ENCODE measurements around the gene RRAGC. TPM values are rescaled to one million over a fixed set of nuclear protein-coding genes. Genes with fewer than 3 reads are reported as not detected.
A peak's percentile ranks its signal among the peaks of the same experiment; 100 is the strongest.

RRAGC gene
- 10 to 100 TPM; 18.3 to 25.3 (median 20.4) TPM for total RNA-seq

GRCh38 chr1:38859561-38860453 is at the start of gene RRAGC:
Gene RRAGC, minus strand, starts transcription at chr1:38859772. Its CDS starts 126 bp downstream, at chr1:38859646.
- no peaks in the 10 kb centered on the region for H3K9me3 ChIP-seq
- peak in 2 of 3 donors; percentile 73 to 87 for TF ChIP-seq POLR2AphosphoS5 (IDR thresholded peaks at IDR 0.05)
- TF ChIP-seq POLR2A (IDR thresholded peaks at IDR 0.05), result peak in 1 of 2 donors; percentile 40
- no peak for TF ChIP-seq EP300 (IDR thresholded peaks at IDR 0.05)
- peak; percentile 100 for DNase-seq (ENCODE audit: low spot score in 2 of 2)
- H3K4me3 ChIP-seq, result peak within 1 kb of the TSS; percentile 100
- peaks cover 8% of the 10 kb centered on the region for H3K36me3 ChIP-seq
- no peaks in the 10 kb centered on the region for H3K27me3 ChIP-seq
- 2% methylated on average over 39 of the region's 70 CpGs for WGBS
- peaks cover 45% of the 10 kb centered on the region for H3K4me1 ChIP-seq
- H3K27ac ChIP-seq, result peak within 1 kb of the TSS; percentile 99

GRCh38 chr1:38908821-38909220 is 49.2 kb upstream of the RRAGC start:
- DNase-seq (ENCODE audit: low spot score in 2 of 2), result no peak
- no peak overlapping the region for H3K27ac ChIP-seq
- peaks cover 3% of the 10 kb centered on the region for H3K36me3 ChIP-seq
- H3K4me1 ChIP-seq, result no peaks in the 10 kb centered on the region
- no peaks in the 10 kb centered on the region for H3K9me3 ChIP-seq
- 88% methylated on average over 13 of the region's 13 CpGs for WGBS
- H3K4me3 ChIP-seq, result no peak overlapping the region
- H3K27me3 ChIP-seq, result no peaks in the 10 kb centered on the region
- no peak for TF ChIP-seq EP300 (IDR thresholded peaks at IDR 0.05)

- Histone ChIP-seq H3K27me3 (no peaks in the 10 kb centered on the region), H3K27ac (no peak overlapping the region), H3K9me3 (no peaks in the 10 kb centered on the region), H3K4me1 (no peaks in the 10 kb centered on the region), H3K4me3 (no peak overlapping the region), H3K36me3 (no peaks in the 10 kb centered on the region)
- TF ChIP-seq POLR2AphosphoS5 (IDR thresholded peaks at IDR 0.05) (no peak), POLR2A (IDR thresholded peaks at IDR 0.05) (no peak), EP300 (IDR thresholded peaks at IDR 0.05) (no peak), CTCF (IDR thresholded peaks at IDR 0.05) (no peak)
- WGBS, result 89% methylated on average over 2 of the region's 2 CpGs
- DNase-seq (ENCODE audit: low spot score in 2 of 2), result no peak
Observed at GRCh38 chr1:38905985-38906384, 46.4 kb upstream of the RRAGC start.

GRCh38 chr1:38899560-38899959 is 40.0 kb upstream of the RRAGC start:
- Histone ChIP-seq H3K27ac (no peak overlapping the region), H3K4me3 (no peak overlapping the region), H3K27me3 (no peaks in the 10 kb centered on the region), H3K4me1 (no peaks in the 10 kb centered on the region), H3K36me3 (no peaks in the 10 kb centered on the region), H3K9me3 (no peaks in the 10 kb centered on the region)
- DNase-seq (ENCODE audit: low spot score in 2 of 2), result no peak
- WGBS, result 81% methylated on average over 4 of the region's 4 CpGs
- TF ChIP-seq EP300 (IDR thresholded peaks at IDR 0.05), result no peak
- no peak for TF ChIP-seq POLR2AphosphoS5 (IDR thresholded peaks at IDR 0.05)
- TF ChIP-seq POLR2A (IDR thresholded peaks at IDR 0.05), result no peak
- TF ChIP-seq CTCF (IDR thresholded peaks at IDR 0.05), result no peak

GRCh38 chr1:38898653-38899230 is 39.2 kb upstream of the RRAGC start:
- Histone ChIP-seq H3K9me3 (no peaks in the 10 kb centered on the region), H3K27me3 (no peaks in the 10 kb centered on the region), H3K36me3 (peaks cover 2% of the 10 kb centered on the region), H3K27ac (no peak overlapping the region), H3K4me1 (no peaks in the 10 kb centered on the region), H3K4me3 (no peak overlapping the region)
- TF ChIP-seq POLR2A (IDR thresholded peaks at IDR 0.05), result no peak
- no peak for TF ChIP-seq EP300 (IDR thresholded peaks at IDR 0.05)
- no peak for TF ChIP-seq CTCF (IDR thresholded peaks at IDR 0.05)
- no peak for TF ChIP-seq POLR2AphosphoS5 (IDR thresholded peaks at IDR 0.05)
- no peak for DNase-seq (ENCODE audit: low spot score in 2 of 2)

GRCh38 chr1:38896169-38896568 is 36.6 kb upstream of the RRAGC start:
- peaks cover 7% of the 10 kb centered on the region for H3K36me3 ChIP-seq
- no peaks in the 10 kb centered on the region for H3K4me1 ChIP-seq
- no peak for TF ChIP-seq CTCF (IDR thresholded peaks at IDR 0.05)
- TF ChIP-seq POLR2A (IDR thresholded peaks at IDR 0.05), result no peak
- no peak for TF ChIP-seq POLR2AphosphoS5 (IDR thresholded peaks at IDR 0.05)
- TF ChIP-seq EP300 (IDR thresholded peaks at IDR 0.05), result no peak
- DNase-seq (ENCODE audit: low spot score in 2 of 2), result no peak
- WGBS, result 92% methylated on average over 2 of the region's 2 CpGs
- H3K4me3 ChIP-seq, result no peak overlapping the region
- H3K27me3 ChIP-seq, result no peaks in the 10 kb centered on the region
- no peaks in the 10 kb centered on the region for H3K9me3 ChIP-seq
- H3K27ac ChIP-seq, result no peak overlapping the region

All from suprapubic skin (tissue), 4 donors.